Measurements from ENCODE around the gene SSBP3.

DNA sequence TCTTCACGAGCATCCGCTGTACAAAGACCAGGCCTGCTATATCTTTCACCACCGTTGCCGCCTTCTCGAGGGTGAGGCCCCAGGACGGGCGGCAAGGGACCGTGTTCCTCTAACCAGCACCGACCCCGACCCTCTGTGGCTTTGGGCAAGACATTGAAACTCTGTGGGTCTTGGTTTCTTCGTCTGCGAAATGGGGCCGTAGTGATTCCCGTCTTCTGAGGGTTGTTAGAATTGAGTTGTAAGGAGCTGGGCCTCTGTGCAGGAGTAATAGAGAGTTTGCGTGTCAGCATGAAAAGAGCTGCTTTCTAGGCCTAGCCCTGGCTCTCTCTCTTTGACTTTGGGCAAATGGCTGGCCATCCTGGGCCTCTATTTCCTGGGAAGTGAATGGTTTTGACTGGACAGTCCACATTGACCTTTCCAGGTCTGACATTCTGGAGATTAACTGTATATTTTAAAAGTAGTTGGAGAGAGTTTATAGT is 205.6 kb downstream of the SSBP3 start:
- TF ChIP-seq POLR2A (IDR thresholded peaks at IDR 0.05) = no peak
- TF ChIP-seq, protein P1, sequence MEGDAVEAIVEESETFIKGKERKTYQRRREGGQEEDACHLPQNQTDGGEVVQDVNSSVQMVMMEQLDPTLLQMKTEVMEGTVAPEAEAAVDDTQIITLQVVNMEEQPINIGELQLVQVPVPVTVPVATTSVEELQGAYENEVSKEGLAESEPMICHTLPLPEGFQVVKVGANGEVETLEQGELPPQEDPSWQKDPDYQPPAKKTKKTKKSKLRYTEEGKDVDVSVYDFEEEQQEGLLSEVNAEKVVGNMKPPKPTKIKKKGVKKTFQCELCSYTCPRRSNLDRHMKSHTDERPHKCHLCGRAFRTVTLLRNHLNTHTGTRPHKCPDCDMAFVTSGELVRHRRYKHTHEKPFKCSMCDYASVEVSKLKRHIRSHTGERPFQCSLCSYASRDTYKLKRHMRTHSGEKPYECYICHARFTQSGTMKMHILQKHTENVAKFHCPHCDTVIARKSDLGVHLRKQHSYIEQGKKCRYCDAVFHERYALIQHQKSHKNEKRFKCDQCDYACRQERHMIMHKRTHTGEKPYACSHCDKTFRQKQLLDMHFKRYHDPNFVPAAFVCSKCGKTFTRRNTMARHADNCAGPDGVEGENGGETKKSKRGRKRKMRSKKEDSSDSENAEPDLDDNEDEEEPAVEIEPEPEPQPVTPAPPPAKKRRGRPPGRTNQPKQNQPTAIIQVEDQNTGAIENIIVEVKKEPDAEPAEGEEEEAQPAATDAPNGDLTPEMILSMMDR (IDR thresholded peaks at IDR 0.05) = no peak

Measured in breast epithelium (tissue), 3 donors.